SK-N-MC (cell line): ENCODE measurements around the gene GRK3.

Experiments
- EZH2 ChIP-seq: fragments of 200-600 bp; sonication (generic); IDR thresholded peaks from one replicate; pipeline ENCODE4 v1.6.1; 2017; ENCODE audit warnings: antibody characterized with exemption
- FOXP2 ChIP-seq: optimal IDR thresholded peaks from 2 replicates; pipeline ENCODE3; 2011; ENCODE audit warnings: mild to moderate bottlenecking, moderate library complexity; ENCODE audit not compliant: insufficient read depth; ENCODE audit errors: extremely low read length, control extremely low read depth
- POLR2AphosphoS5 ChIP-seq: IDR thresholded peaks from 2 replicates; pipeline ENCODE4 v1.6.1; 2012; ENCODE audit warnings: mild to moderate bottlenecking, low read depth, low read length, borderline replicate concordance

- TF ChIP-seq EZH2 = no peak
- no peak for TF ChIP-seq POLR2AphosphoS5
- no peak for TF ChIP-seq FOXP2
Observed at GRCh38 chr22:25551396-25551795, 13.1 kb upstream of the GRK3 start.
